Stimulated activated naive CD4-positive, alpha-beta T cell (primary cell): ENCODE measurements around the gene TTLL9.
A peak's percentile ranks its signal among the peaks of the same experiment; 100 is the strongest.

Source experiments
- DNase-seq, 6 experiments: peaks; one replicate each; lab custom pipeline; 2025; lab: John Stamatoyannopoulos, UW

Gene TTLL9

DNA sequence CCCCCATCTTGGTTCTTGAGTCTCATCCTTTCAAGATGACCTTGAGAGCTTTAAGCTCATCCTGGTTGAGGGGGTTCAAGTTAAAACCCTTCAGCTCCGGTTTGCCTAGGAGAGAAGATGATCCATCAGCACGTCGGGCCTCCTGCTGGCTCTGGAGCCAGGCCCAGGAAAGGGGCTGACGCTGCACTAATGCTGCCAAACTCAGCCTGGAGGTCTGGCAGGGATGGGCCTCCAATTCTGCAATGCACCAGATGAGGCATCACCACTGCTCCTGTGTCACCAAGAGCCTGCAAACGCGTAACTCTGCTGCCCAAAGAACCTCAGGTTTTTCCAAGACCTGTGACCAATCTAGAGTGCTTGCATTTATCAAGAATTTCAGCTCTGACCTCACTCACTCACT, 75.4 kb downstream of the TTLL9 start:
- DNase-seq = no peak

DNA sequence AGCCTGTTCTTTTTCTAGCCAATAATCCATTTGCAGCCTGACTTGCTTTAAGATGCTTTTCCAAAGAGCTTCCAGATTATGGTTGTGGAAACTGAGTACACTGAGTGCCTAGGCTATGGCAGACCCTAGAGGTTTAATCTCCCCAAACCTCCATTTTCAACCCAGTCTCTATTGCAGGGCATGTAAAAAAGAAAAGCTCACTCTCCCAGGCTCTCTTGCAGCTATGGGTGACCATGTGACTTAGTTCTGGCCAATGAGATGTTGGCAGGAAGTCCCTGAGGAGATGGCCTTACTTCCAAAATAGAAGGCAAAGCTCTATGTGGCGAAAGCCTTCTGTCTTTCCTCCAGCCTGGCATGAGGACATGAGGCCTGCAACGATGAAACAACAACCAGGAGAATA, 77.6 kb downstream of the TTLL9 start:
- no peak for DNase-seq

DNA sequence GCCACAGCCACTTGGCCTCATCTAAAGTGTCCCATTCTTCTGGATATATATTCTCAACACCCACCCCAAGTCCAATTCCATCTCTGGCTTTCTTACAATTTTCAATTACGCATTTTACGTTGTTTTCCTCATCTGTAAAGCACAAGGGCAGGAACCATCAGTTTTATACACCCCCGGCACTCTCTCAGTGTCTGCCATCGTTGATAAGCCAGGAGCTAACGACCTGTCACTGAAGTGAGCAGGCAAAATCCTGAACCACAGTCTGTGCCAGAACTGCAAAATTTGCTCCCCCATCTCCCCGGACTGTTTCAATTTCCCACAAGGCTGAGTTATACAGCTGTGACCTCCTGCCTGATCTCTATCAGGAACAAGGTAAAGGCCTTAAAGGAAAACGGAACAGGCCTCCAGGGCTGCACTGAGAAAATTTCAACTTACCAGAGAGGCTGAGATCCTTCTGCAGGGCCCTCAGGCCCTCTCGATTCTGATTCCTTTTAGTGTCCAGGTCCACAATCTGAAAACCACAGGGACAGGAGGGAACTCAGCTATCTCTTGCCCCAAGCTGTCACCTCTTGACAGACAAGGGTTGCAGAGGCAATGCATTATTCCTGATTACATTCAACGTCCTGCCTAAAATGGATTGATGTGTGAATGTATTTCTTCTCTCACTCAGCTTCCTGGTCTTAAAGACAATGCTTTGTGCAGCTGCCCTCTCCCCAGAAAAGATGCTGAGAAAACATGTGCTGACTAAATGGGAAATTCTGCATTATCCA, 79.6 kb downstream of the TTLL9 start:
- DNase-seq = no peak

DNA sequence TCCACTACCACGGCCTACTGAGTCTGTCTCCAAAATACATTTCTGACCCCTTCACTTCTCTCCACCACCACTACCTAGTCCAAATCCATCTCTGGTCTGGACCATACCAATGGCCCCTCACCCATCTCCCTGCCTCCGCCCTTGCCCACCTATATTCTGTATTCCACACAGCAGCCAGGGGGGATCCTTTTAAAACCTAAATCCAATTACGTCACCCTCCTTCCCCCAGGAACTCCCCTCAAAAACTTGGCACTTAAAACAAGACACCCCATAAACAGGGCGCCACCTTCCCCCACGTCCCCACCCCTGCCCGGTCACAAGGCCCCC, 80.7 kb downstream of the TTLL9 start:
- no peak for DNase-seq

DNA sequence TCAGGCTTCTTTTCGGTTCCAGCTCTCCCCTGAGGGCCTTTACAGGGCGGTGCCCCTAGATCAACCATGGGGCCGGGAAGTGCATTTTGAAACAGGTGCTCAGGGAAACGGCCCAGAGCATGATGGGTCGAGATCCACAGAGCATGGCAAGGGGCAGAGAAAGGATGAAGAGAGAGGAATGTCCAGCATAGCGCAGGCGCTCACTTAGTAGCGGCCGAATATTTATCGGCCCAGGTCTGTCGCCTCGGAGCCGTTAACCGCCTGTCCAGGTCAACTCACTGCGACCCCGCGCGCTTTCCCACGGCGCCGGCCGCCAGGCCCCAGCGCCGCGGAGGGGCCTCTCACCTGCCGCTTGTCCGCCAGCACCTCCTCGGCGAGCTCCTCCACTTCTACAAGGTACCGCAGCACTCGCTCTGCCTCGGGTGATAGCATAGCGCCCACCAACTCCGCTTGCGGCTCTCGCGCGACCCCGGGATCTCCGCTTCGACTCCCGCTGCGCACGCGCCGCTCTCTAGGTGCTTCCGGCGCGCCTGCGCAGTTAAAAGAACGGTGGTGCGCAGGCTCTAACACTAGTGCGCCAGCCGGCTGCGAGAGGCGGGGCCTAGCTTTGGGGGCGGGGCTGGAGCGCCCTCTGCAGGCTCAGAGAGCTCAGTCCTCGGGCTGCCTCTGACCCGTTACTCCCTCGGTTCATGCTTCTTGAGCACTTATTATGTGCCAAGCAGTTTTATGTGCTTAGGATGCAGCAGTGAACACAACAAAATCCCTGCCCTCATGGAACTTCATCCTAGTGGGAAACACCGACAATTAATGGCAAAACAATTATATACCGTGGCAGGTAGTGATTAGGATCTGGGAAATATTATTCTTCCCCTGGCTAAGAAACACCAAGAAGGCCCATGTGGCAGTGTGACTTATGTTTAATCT, 81.4 kb downstream of the TTLL9 start, which contains the start of gene PDRG1:
PDRG1 (minus strand) TSS at position 517 of the 924 bp plus-strand sequence; CDS start at position 432, 85 bp downstream.
- peak; percentile 90 to 96 (median 94) for DNase-seq

DNA sequence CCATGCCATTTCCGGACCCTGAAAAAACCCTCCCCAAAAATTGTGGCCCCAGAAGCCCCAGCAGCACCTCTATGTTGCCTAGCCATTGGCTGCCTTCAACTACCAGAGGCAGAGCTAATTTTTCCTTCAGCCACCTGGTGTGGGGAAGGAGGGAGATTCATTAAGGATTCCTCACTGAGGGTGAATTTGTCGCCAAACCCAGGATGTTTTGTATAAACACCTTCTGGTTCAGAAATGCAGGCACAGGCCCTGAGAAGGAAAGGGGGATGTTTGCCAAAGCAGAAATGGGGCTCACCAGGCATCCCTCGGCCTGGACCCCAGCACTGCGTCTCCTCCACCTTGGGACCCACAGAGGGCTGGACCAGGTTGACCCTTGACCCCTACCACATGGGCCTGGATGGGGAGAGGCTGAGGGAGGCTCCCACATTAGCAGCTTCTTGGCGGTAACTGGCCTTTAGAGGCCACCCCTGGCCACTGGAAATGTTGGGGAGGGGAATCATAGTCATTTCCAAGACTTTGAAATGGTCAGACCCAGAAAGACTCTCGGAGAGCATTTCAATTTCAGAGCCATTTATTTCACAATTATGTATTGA, 83.2 kb downstream of the TTLL9 start:
- DNase-seq = no peak

DNA sequence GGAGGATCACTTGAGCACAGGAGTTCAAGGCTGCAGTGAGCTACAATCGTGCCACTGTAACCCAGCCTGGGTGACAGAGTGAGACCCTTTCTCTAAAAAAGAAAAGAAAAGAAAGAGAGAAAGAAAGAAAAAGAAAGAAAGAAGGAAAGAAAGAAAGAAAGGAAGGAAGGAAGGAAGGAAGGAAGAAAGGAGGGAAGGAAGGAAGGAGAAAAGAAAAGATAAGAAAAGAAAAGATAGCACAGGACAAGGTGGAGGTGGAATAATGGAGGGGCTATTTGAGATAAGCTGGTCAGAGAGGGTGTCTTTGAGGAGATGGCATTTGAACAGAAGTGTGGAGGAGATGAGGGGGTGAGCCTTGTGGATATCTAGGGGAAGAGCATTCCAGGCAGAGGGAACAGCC, 84.1 kb downstream of the TTLL9 start:
- DNase-seq = no peak

DNA sequence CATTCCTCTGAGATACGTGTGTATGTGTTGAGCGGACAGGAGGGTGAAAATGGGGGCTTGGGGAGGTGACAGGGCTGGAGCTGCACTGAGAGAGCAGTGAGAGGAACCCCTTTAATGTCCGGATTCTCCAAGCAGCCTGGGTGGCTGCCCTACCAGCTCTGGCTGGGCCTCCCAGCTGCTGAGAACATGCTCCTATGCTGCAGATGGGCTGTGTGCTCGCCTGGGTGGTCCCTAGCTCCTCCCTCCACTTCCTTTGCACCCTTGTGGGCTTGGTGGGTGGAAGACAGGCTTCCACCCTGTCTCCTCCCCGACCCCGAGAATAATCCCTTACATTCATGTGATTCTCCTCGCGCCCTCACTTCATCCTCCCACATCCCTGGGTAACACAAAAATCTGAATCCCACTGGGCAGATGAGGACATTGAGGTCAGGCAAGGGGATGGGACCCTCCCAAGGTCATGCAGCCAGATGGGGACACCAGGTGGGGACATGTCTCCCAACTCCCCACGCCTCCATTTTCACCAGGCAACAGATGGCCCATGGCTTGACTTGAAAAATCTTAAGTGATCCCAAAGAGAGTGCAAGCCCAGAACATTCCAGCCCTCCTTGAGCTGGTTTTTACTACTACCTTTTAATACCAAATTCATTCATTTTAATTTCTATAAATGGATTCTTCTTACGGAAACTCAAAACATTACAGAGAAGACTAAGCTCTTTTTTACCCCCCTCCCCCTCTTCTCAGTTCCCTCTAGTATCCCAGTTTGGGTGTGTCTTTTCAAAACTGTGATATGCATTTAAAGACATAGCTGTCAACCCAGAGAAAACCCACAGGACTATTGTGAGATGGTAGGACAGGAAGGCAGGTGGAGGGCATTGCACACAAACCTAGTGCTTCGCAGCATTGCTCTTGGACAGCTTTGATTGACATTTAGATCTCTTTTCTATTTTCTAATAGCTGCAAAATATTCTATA, 86.4 kb downstream of the TTLL9 start:
- no peak for DNase-seq

DNA sequence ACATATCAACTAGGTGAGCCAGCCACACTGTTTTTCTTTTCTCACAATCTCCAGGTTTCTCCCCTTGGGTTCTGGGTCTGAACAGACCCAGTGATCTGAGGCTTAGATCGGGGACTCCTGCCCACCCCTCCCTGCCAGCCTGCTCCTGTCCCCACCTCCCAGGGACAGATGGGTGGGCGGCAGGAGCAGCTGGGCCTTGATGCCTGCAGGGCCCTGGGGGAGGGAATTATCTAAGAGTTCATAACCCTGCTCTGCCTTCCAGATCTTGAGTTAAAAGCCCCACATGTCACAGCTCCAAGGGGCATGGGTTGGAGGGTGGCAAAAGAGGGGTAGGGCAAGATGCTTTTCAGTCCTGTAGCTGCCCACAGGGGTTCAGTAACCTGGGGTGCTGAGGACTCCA, 92.3 kb downstream of the TTLL9 start:
- no peak for DNase-seq

DNA sequence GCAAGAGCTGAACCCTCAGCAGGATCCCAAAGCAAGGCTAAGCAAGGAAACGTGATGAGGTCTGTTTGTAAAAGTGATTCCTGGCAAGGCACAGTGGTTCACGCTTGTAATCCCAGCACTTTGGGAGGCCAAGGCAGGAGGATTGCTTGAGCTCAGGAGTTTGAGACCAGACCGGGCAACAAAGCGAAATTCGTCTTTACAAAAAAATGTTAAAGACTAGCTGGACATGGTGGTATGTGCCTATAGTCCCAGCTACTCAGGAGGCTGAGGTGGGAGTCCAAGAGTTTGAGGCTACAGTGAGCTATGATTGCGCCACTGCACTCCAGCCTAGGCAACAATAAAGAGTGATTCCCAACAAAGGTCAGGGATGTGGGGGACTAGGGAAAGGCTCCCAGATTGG, 93.5 kb downstream of the TTLL9 start:
- no peak for DNase-seq

DNA sequence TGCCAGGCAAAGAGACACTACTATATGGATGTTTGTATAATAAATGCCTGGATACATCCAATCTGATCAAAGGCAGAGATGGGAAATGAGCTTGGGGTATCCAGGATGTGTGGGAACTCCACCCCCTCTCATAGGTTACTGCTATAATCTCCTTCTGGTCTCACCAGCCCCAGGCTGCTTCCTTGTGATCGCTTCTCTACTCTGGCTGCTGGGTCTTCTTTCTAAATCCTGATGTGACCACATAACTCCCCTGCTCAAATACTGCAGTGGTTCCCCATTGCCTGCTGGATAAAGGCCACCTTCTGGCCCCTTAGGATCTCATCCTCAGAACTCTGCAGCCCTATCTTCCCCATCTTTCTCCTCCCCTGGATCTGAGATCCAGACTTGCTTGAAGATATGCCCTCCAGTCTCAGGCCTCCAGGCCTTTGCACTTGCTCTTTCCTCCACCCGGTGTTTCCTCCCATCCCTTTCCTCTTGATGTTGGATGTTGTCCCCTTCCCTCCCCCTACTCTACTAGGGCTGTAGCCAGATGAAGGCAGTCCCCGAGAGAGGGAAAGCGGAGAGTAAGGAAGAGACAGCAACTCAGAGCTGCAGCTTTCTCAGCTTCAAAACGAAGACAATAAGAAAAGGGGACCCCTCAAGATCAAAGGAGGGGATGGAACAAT, 96.7 kb downstream of the TTLL9 start:
- DNase-seq = no peak

DNA sequence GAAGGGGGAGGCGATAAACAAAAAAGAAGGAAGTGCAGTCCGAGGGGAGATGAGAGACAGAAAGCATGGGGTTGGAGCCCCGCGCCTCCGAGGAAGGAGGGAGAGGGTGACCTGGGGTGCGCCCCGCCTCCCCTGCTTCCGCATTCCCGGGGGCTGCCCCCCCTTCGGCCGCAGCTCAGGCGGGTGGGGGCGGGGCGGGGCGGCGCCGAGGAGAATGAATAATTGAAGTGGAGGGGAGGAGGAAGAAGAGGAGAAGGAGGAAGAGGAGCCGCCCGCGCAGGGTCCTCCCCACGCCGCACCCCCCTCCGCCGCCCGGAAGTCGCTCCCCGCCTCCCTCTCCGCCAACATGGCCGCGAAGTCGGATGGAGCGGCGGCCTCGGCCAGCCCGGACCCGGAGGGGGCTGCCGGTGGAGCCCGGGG, 97.4 kb downstream of the TTLL9 start, which contains the start of gene XKR7:
XKR7 (plus strand) TSS at position 322 of the 420 bp plus-strand sequence; CDS start at position 347, 25 bp downstream.
- DNase-seq = no peak

DNA sequence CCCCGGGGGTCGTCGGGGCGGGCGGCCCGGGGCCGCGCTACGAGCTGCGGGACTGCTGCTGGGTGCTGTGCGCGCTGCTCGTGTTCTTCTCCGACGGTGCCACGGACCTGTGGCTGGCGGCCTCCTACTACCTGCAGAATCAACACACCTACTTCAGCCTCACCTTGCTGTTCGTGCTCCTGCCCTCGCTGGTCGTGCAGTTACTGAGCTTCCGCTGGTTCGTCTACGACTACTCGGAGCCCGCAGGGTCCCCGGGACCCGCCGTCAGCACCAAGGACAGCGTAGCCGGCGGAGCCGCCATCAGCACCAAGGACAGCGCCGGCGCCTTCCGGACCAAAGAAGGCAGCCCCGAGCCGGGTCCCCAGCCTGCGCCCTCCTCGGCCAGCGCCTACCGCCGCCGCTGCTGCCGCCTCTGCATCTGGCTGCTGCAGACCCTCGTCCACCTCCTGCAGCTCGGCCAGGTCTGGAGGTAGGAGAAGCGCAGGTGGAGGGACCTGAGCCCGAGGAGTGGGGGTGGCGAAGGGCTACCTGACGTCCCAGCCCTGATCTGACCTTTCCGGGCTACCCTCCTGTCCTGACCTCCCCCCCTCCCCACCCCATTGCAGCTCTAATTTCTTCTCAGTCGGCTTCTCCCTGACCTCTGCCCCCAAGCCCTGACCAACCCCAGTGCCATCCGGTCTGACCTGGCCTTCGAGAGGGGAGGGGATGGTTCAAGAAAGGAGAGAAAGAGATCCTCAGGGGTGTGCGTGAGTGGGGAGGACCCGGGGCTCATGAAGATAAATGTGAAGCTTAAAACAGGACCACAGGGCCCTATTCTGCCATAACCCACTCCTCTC, 98.1 kb downstream of the TTLL9 start:
- DNase-seq = peak; percentile 64 to 89 (median 78)

DNA sequence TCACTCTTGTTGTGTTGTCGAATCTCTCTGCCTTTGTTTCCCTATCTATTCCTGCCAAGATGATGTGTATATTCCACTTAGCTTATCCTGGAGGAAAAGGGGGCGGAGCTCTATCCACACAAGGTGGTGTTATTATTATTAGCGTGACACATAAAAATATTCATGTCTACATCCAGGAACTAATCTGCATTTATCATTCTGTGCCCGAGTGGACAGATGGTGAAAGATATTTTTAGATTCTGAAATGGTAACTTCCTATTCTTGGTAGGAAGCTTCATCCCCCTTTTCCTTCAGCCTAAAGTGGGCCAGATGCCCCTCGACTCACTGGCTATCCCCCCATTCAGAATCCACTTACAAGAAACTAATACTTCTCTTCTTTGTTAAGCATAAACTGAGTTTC, 99.6 kb downstream of the TTLL9 start:
- no peak for DNase-seq

DNA sequence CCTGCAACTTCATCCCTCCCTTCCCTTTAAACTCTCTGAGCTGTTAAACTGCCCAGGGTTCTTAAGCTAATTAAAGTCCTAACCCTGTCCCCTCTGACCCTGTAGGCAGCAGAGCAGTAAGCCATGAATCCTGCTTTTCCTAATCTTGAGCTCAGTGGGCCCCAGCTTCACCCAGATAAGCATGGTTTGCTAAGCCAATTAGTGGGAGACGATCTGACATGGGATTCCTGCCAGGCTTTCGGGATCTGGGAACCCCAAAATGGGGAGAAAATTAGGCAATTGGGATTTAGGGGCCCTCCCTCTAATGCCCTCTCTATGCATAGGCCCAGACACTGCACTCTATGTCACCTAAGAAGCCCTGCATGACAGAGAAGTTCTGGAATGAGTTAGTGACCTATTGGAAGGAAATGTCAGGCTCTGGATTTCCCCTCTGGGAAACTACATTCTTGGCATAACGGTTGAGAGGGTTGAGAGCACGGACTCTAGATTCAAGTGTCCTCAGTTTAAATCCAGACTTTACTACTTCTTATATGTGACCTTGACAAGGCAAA, 102.1 kb downstream of the TTLL9 start:
- no peak for DNase-seq

DNA sequence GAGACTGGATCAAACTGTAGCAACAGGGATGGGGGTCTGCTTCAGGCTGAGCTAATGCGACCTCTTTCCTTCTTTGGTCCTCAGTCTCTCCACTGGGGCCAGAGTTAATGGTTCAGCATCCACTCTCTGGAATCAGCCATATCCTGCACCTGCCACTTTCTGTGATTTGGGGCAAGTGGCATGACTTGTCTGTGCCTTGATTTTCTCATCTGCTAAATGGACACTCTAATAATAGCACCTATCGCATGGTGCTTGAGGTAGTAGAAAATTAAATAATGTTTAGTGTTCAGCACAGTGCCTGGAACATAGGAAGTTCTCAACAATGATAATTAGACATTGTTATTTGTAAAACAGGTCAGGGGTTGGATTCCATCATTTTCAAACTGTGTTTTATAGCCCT, 103.9 kb downstream of the TTLL9 start:
- no peak for DNase-seq

DNA sequence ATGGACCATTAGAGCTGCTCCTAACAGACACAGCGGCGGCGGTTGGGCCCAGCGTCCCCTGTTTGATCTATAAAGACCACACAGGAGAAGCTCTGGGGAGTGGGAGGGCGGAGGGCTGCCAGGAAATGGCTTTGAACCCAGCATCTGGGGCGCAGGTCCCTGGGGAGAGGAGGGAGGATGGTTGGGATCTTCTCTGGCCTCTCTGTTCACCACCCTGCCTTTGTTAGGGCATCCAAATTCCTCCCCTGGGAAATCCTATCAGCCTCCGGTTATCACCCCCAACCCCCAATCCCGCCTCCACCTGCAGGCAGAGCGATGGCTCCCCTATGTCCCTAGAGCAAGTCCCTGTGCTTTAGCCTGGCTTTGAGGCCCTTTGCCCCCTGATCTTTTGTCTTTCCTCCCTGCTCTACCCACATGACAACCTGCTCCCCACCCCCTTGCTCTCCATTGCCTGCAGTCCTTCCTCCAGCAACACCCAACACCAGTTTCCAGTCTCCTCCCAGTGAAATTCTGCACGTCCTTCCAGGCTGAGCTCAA, 104.6 kb downstream of the TTLL9 start:
- DNase-seq = no peak

DNA sequence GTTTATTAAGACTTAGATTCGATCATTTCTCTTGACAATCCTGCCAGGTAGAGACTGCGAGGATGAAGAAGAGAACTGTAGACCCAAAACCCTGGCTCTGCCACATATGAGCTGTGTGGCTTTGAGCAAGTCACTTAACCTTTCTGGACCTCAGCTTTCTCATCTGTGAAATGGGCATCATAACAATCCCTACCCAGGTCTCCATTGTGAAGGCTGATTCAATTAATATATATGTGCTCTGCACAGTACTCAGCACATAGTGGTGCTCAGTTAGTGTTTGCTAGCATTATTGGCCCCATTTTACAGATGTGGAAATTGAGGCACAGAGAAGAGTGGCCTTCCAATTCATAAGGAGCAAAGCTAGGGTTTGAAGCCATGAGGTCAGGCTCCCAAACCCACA, 105.4 kb downstream of the TTLL9 start:
- DNase-seq = no peak

DNA sequence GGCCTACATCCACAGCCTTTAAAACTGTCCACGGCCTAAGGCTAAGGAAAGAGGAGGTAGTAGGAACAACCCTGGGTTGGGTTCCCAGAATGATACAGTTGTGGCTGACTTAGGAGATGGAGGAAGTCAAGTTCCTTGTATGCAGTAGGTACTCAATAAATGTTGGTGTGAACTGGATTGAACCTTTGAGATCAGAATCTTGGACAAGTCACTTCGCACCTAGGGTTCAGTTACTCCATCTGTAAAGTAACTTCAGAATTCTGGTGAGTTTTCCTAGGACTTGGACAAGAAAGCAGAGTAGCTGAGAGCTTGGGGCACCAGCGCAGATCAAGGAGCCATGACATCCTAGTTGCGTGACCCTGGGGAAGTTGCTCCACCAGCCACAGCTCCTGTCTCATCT, 106.6 kb downstream of the TTLL9 start:
- DNase-seq = no peak
